HepG2 (cell line): Measurements from ENCODE around the gene TADA2B. TPM values are rescaled to one million over a fixed set of nuclear protein-coding genes. Genes with fewer than 3 reads are reported as not detected.

Experiments used
- CCDC6 ChIP-seq: sonication (generic); formaldehyde crosslinking; IDR thresholded peaks from 2 replicates; pipeline ENCODE4 v1.8.1; 2022; ENCODE audit warnings: mild to moderate bottlenecking, missing genetic modification reagents, moderate library complexity
- ERF ChIP-seq: IDR thresholded peaks from 2 replicates; pipeline ENCODE4 v1.6.1; 2018; ENCODE audit warnings: missing biosample characterization, missing genetic modification reagents
- FOXC1 ChIP-seq: sonication (generic); formaldehyde crosslinking; IDR thresholded peaks from 2 replicates; pipeline ENCODE4 v1.8.0; 2022; ENCODE audit warnings: mild to moderate bottlenecking, missing genetic modification reagents, borderline replicate concordance
- HOXA3 ChIP-seq: sonication (generic); formaldehyde crosslinking; IDR thresholded peaks from 2 replicates; pipeline ENCODE4 v1.5.0; 2020; ENCODE audit warnings: missing genetic modification reagents
- MATR3 ChIP-seq: sonication (generic); formaldehyde crosslinking; IDR thresholded peaks from 2 replicates; pipeline ENCODE4 v1.4.0; 2020; ENCODE audit warnings: missing genetic modification reagents
- MXI1 ChIP-seq: IDR thresholded peaks from 3 replicates; pipeline ENCODE4 v1.6.1; 2012; ENCODE audit warnings: low read depth, low read length, inconsistent platforms, borderline replicate concordance
- NFE2L1 ChIP-seq: sonication (generic); formaldehyde crosslinking; IDR thresholded peaks from 2 replicates; pipeline ENCODE4 v1.4.0; 2020; ENCODE audit warnings: missing genetic modification reagents, mild to moderate bottlenecking, borderline replicate concordance
- RARG ChIP-seq: sonication (generic); formaldehyde crosslinking; IDR thresholded peaks from 2 replicates; pipeline ENCODE4 v1.4.0; 2020; ENCODE audit warnings: low read depth, mild to moderate bottlenecking, missing genetic modification reagents
- ZFP82 ChIP-seq: sonication (generic); formaldehyde crosslinking; IDR thresholded peaks from 2 replicates; pipeline ENCODE4 v1.5.1; 2020; ENCODE audit warnings: mild to moderate bottlenecking, missing genetic modification reagents, borderline replicate concordance
- ZHX1 ChIP-seq: sonication (generic); formaldehyde crosslinking; IDR thresholded peaks from 2 replicates; pipeline ENCODE4 v1.8.1; 2022; ENCODE audit warnings: low read depth, mild to moderate bottlenecking, missing genetic modification reagents
- ZNF292 ChIP-seq: sonication (generic); formaldehyde crosslinking; IDR thresholded peaks from 2 replicates; pipeline ENCODE4 v1.8.1; 2022; ENCODE audit warnings: mild to moderate bottlenecking, low read depth, missing genetic modification reagents, borderline replicate concordance
- ZNF34 ChIP-seq: sonication (generic); formaldehyde crosslinking; IDR thresholded peaks from 2 replicates; pipeline ENCODE4 v1.4.0; 2020; ENCODE audit warnings: mild to moderate bottlenecking, missing genetic modification reagents, borderline replicate concordance
- ZNF343 ChIP-seq: sonication (generic); formaldehyde crosslinking; IDR thresholded peaks from 2 replicates; pipeline ENCODE4 v1.4.0; 2020; ENCODE audit warnings: mild to moderate bottlenecking, missing genetic modification reagents
- ZNF543 ChIP-seq: sonication (generic); formaldehyde crosslinking; IDR thresholded peaks from 2 replicates; pipeline ENCODE4 v1.4.0; 2020; ENCODE audit warnings: mild to moderate bottlenecking, missing genetic modification reagents
- ZNF607 ChIP-seq: sonication (generic); formaldehyde crosslinking; IDR thresholded peaks from 2 replicates; pipeline ENCODE4 v1.5.1; 2020; ENCODE audit warnings: missing genetic modification reagents, mild to moderate bottlenecking, borderline replicate concordance
- ZNF746 ChIP-seq: sonication (generic); formaldehyde crosslinking; IDR thresholded peaks from 2 replicates; pipeline ENCODE4 v1.8.0; 2022; ENCODE audit warnings: mild to moderate bottlenecking, missing genetic modification reagents
- ZNF777 ChIP-seq: sonication (generic); formaldehyde crosslinking; IDR thresholded peaks from 2 replicates; pipeline ENCODE4 v1.4.0; 2020; ENCODE audit warnings: missing genetic modification reagents
- ZSCAN12 ChIP-seq: sonication (generic); formaldehyde crosslinking; IDR thresholded peaks from 2 replicates; pipeline ENCODE4 v1.9.0; 2021; ENCODE audit warnings: mild to moderate bottlenecking, missing genetic modification reagents
- polyA plus RNA-seq, 8 experiments: library from polyadenylated mRNA; depleted of rRNA in 3 of 8; stranded (reverse) in 7 of 8; unstranded in 1 of 8; fragments of >200 nt; fragmentation: Illumina TruSeq in 4 of 8; extraction: Trizol in 4 of 8; gene quantifications; 2 replicates each; pipeline versions ENCODE4 v1.2.1 to v1.2.3, GENCODE V29; 2011 to 2016; ENCODE audit warnings: low read depth in 4 of 8, missing spikeins in 1 of 8, mixed read lengths in 1 of 8; ENCODE audit not compliant: insufficient read depth in 1 of 8
- total RNA-seq, 5 experiments: library from RNA; depleted of rRNA; stranded (reverse); fragments of >200 nt; fragmentation: Illumina TruSeq; extraction: Trizol; gene quantifications; 2 replicates each; pipeline ENCODE4 v1.2.3, GENCODE V29; 2016; ENCODE audit warnings: low read depth in 1 of 5
- TF ChIP-seq, protein P1 (sequence below): sonication (generic); formaldehyde crosslinking; IDR thresholded peaks from 2 replicates; pipeline ENCODE4 v1.5.1; 2020; ENCODE audit warnings: mild to moderate bottlenecking, missing genetic modification reagents, moderate library complexity
- TF ChIP-seq, protein P2 (sequence below): sonication (generic); formaldehyde crosslinking; IDR thresholded peaks from 2 replicates; pipeline ENCODE4 v1.4.0; 2020; ENCODE audit warnings: missing genetic modification reagents, borderline replicate concordance

The TADA2B gene
- total and polyA plus RNA-seq, 2 of the 13 experiments (the other 11 are each of a cell fraction or from before 2014, with no cell fraction given), result 4.6 to 8.9 TPM

DNA sequence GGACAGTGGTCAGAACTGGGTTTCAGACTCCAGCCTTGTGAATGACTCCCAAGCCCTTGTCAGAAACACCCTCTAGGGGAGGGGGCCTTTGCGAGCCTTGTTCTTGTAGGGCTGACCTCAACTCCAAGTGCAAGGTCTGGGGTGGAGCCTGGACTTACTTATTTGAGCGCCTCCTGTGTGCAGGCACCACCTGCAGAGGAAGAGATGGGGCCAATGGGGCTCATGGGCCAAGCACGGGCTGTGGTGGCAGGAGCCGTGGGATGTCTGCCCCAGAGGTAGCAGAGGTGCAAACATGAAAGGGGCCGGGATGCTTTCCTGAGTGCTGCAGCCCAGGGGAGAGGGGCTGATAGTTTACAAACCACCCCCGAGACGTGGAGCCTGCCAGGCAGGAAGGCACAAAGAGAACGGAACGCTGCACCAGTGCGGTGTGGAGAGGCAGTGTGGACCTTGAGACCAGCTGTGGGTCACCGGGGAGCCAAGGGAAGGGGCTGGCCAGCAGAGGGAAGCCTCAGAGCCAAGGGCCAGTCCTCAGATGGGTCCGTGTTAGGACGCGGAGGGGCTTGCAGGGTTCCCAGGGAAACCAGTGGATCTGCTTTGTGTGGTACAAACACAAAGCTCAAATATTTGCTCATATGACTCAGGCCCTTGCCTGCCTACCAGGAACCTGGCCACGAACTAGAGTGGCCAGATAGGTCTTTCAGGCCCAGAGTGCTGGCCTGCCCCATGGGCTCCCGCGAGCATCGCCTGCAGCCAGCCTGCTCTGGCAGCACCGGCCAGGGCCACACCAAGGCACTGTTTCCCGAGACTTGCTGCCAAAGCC, 8.7 kb upstream of the TADA2B start (continued):
- TF ChIP-seq, protein P1, sequence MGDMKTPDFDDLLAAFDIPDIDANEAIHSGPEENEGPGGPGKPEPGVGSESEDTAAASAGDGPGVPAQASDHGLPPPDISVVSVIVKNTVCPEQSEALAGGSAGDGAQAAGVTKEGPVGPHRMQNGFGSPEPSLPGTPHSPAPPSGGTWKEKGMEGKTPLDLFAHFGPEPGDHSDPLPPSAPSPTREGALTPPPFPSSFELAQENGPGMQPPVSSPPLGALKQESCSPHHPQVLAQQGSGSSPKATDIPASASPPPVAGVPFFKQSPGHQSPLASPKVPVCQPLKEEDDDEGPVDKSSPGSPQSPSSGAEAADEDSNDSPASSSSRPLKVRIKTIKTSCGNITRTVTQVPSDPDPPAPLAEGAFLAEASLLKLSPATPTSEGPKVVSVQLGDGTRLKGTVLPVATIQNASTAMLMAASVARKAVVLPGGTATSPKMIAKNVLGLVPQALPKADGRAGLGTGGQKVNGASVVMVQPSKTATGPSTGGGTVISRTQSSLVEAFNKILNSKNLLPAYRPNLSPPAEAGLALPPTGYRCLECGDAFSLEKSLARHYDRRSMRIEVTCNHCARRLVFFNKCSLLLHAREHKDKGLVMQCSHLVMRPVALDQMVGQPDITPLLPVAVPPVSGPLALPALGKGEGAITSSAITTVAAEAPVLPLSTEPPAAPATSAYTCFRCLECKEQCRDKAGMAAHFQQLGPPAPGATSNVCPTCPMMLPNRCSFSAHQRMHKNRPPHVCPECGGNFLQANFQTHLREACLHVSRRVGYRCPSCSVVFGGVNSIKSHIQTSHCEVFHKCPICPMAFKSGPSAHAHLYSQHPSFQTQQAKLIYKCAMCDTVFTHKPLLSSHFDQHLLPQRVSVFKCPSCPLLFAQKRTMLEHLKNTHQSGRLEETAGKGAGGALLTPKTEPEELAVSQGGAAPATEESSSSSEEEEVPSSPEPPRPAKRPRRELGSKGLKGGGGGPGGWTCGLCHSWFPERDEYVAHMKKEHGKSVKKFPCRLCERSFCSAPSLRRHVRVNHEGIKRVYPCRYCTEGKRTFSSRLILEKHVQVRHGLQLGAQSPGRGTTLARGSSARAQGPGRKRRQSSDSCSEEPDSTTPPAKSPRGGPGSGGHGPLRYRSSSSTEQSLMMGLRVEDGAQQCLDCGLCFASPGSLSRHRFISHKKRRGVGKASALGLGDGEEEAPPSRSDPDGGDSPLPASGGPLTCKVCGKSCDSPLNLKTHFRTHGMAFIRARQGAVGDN (CRISPR knock-in tag), result peak; percentile 80
- TF ChIP-seq MATR3 (CRISPR knock-in tag) (no peak), RARG (CRISPR knock-in tag) (0 out of 2 replicates have a peak, but pooled peaks have one; percentile 69), ZNF543 (CRISPR knock-in tag) (peak; percentile 95), ZNF343 (CRISPR knock-in tag) (peak; percentile 90; the same call in 1 of the 2 replicates), ZNF34 (CRISPR knock-in tag) (0 out of 2 replicates have a peak, but pooled peaks have one; percentile 61), ZNF292 (peak; percentile 68), HOXA3 (CRISPR knock-in tag) (peak; percentile 80; the same call in 1 of the 2 replicates), ZHX1 (no peak), ERF (peak; percentile 64), MXI1 (peak; percentile 71; the same call in 1 of the 3 replicates), ZNF746 (CRISPR knock-in tag) (no peak), ZFP82 (CRISPR knock-in tag) (no peak), NFE2L1 (CRISPR knock-in tag) (no peak), CCDC6 (CRISPR knock-in tag) (0 out of 2 replicates have a peak, but pooled peaks have one; percentile 24), ZSCAN12 (CRISPR knock-in tag) (no peak), ZNF607 (CRISPR knock-in tag) (peak; percentile 99), FOXC1 (peak; percentile 84; the same call in 1 of the 2 replicates), ZNF777 (no peak)
- TF ChIP-seq, protein P2, sequence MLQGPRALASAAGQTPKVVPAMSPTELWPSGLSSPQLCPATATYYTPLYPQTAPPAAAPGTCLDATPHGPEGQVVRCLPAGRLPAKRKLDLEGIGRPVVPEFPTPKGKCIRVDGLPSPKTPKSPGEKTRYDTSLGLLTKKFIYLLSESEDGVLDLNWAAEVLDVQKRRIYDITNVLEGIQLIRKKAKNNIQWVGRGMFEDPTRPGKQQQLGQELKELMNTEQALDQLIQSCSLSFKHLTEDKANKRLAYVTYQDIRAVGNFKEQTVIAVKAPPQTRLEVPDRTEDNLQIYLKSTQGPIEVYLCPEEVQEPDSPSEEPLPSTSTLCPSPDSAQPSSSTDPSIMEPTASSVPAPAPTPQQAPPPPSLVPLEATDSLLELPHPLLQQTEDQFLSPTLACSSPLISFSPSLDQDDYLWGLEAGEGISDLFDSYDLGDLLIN (CRISPR knock-in tag), result no peak
